Frontal cortex (tissue), 4 donors: Measurements from ENCODE around the gene SFN. TPM values are rescaled to one million over a fixed set of nuclear protein-coding genes. Genes with fewer than 3 reads are reported as not detected.
A peak's percentile ranks its signal among the peaks of the same experiment; 100 is the strongest.
"Not testable (repeated sequence)": the region's sequence is repeated elsewhere in the genome, so short reads cannot be mapped to it uniquely, and the experiment has no call there.

Source experiments
- DNase-seq, 2 donors: peaks; one replicate each; pipeline ENCODE4 v3.0.0; 2012; ENCODE audit warnings: low spot score in 2 of 2
- FAIRE-seq: peaks from 2 replicates; lab custom pipeline; 2012; peaks lifted over from hg19 to GRCh38; lab: Jason Lieb, UNC
- total RNA-seq: library from RNA; depleted of rRNA; stranded (reverse); fragments of >200 nt; gene quantifications from one replicate; pipeline ENCODE4 v1.2.3, GENCODE V29; 2014
- donor health status: control.
- donor health status: control.
- donor health status: control.

SFN gene
- total RNA-seq, 1 donor from 2014 or later = under 0.01 TPM

- DNase-seq (no peak), FAIRE-seq (no peak)
Observed at GRCh38 chr1:26861286-26861701, 1.7 kb upstream of the SFN start.

GRCh38 chr1:26861889-26862378, 1.0 kb upstream of the SFN start:
- DNase-seq (no peak), FAIRE-seq (no peak)

DNA sequence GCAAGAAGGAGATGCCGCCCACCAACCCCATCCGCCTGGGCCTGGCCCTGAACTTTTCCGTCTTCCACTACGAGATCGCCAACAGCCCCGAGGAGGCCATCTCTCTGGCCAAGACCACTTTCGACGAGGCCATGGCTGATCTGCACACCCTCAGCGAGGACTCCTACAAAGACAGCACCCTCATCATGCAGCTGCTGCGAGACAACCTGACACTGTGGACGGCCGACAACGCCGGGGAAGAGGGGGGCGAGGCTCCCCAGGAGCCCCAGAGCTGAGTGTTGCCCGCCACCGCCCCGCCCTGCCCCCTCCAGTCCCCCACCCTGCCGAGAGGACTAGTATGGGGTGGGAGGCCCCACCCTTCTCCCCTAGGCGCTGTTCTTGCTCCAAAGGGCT, 732 bp downstream of the SFN start:
- FAIRE-seq = no peak

DNA sequence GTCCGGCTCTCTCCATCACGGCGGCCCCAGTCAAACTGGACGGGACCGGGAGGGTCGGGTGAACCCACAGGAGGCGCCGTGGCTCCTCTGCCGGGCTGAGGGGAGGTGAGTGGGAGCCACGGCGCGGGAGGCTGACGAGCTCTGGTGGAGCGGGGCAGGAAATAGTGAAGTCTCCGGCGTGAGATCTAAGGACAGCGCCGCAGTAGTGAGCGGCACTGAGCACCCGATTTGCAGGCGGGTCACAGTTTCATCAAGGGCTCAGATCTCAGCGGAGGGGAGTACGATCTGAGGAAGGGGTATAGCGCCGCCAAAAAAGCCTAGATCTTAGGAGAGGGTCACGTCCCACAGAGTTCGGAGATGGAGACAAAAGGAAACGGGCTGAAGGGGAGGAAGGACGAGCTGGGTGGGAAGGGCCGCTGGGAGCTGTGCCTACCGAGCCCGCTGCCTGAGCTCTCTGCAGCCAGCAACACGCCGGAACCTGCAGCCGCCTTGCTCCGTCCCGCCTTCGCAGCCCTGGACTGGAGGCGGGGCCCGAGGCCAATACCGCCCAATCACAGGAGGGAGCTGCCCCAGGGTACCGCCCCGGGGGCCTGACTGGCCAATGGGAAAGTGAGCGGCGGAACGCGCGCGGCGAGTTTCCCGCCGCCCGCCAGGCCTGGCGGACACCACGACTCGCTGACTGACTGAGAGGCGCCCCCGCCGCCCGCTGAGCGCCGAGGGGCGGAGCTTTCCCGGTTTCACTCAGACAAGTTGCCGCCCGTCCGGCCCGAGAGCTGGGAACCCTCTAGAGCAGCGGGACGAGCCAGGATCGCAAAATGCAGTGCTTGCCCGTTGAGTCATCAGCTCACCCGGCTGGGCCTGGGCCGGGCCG, 1.9 kb downstream of the SFN start:
- DNase-seq (peak; percentile 90 to 94), FAIRE-seq (peak; percentile 8)

More for the DNA sequence above, 732 bp downstream of the SFN start:
- no peak for DNase-seq

GRCh38 chr1:26873097-26873496, 10.1 kb downstream of the SFN start:
- not testable (repeated sequence) for FAIRE-seq, DNase-seq

DNA sequence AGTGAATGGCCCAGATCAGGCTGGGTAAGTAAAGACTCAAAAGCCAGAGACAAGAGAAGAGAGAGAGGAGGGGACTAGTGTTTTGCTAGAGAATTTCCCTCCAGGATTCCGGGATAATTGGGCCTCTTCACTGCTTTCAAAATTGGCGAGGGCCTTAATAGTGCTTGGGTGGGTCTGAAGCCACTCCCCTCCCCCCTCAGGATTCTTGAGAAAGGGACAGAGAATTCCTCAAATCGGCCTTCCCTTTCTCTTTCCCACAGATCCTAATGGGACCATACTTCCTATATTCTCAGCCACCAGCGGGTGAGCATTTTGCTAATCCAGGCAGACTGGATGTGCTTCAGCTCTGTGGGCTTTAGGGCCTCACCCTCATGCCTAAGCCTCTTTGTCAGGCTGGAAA, 11.9 kb downstream of the SFN start:
- no peak for DNase-seq
- no peak for FAIRE-seq

DNA sequence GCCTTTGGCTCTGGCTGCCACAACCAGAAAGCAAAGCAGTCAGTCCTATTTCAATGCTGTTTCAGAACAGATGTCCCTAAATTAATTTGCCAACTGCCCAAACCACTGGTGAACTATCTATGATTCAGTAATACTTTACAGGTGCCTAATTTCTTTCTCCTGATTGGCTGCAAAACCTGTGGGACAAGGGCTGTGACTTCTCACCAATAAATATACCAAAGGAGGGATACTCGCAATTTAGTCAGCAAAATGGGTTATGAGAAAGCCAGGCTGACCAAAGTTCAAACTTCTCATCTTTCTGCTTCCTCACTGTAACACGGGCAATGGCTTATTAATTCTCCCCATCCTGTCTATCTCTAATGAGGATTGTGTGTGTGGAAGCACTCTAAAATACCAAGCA, 14.4 kb downstream of the SFN start:
- FAIRE-seq (no peak), DNase-seq (no peak)

- DNase-seq (no peak), FAIRE-seq (no peak)
Observed at GRCh38 chr1:26879793-26880192, 16.8 kb downstream of the SFN start.

DNA sequence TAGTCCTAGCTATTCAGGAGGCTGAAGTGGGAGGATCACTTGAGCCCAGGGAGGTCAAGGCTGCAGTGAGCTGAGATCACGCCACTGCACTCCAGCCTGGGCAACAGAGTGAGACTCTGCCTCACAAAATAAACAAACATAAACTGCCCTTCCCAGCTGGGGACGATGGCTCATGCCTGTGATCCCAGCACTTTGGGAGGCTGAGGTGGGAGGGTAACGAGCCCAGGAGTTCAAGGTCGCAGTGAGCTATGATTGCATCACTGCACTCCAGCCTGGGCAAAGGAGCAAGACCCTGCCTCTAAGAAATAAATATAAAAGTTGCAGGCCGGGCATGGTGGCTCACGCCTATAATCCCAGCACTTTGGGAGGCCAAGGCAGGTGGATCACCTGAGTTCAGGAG, 18.7 kb downstream of the SFN start:
- FAIRE-seq, DNase-seq: not testable (repeated sequence)

DNA sequence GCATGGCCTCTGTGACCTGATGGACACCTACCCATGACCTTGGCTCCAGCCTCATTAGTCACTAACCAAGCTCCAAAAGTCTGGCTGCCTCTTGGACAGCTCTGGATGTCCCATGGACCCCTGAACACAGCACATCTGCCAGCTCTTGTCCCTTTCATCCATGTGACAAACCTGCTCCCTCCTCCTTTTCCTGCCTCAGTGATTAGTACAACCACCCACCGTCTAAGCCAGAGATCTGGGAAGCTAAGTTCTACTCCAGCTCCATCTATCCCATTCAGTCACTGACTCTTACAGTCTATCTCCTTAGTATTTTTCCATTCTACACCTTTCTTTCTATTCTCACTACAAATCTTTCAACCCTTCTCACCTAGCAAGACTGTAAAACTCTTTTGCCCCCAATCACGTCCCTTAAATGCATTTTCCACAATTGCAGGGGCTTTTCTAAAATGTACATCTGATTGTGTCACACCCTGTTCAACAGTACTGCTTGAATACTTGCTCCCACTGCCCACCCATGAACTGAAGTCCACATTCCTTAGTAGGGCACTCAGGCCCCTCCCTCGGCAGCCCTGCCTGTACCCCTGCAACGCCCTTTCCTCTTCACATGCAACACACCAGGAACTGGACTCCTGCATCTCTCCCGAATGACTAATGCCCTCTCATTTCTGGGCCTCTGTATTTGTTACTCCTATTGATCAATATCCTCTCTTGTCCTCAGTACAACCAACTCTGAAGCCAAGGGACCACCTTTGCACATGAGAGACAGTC, 19.9 kb downstream of the SFN start:
- DNase-seq = no peak
- FAIRE-seq = no peak

- DNase-seq = no peak
- no peak for FAIRE-seq
Observed at GRCh38 chr1:26887125-26887524, 24.2 kb downstream of the SFN start.

GRCh38 chr1:26888231-26888630, 25.3 kb downstream of the SFN start:
- DNase-seq = no peak

GRCh38 chr1:26889551-26890466, 26.9 kb downstream of the SFN start, which contains the start of gene GPN2:
Gene GPN2 (minus strand): TSS chr1:26890283. CDS start chr1:26890096, 187 bp downstream.
- DNase-seq (peak; percentile 88 to 92), FAIRE-seq (no peak)

More at GRCh38 chr1:26888231-26888630, 25.3 kb downstream of the SFN start:
- no peak for FAIRE-seq

DNA sequence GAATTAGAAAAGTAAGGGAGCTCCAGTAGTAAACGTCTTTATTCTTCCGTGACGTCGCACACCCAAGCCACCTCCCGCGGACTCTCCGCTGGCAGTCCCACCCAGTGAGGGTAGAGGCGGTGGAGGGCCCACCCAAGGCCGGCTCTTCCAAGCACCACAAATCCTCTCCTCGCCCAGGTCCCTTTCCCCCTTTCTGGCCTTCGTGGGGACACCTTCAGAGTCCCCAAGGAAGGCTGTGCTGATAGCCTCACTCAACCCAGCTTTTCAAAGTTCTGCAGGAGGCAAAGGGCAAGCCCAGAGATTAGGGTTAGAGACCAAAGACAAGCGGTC, 27.5 kb downstream of the SFN start:
- no peak for DNase-seq
- FAIRE-seq = no peak

GRCh38 chr1:26894263-26894662, 31.3 kb downstream of the SFN start:
- FAIRE-seq (no peak), DNase-seq (no peak)

GRCh38 chr1:26897351-26897750, 34.4 kb downstream of the SFN start:
- DNase-seq (no peak), FAIRE-seq (no peak)

GRCh38 chr1:26900001-26900814, 37.3 kb downstream of the SFN start, which contains the start of gene GPATCH3:
Gene GPATCH3 (minus strand): TSS chr1:26900467. CDS start chr1:26900442, 25 bp downstream.
- peak; percentile 78 to 89 for DNase-seq
- FAIRE-seq = no peak

DNA sequence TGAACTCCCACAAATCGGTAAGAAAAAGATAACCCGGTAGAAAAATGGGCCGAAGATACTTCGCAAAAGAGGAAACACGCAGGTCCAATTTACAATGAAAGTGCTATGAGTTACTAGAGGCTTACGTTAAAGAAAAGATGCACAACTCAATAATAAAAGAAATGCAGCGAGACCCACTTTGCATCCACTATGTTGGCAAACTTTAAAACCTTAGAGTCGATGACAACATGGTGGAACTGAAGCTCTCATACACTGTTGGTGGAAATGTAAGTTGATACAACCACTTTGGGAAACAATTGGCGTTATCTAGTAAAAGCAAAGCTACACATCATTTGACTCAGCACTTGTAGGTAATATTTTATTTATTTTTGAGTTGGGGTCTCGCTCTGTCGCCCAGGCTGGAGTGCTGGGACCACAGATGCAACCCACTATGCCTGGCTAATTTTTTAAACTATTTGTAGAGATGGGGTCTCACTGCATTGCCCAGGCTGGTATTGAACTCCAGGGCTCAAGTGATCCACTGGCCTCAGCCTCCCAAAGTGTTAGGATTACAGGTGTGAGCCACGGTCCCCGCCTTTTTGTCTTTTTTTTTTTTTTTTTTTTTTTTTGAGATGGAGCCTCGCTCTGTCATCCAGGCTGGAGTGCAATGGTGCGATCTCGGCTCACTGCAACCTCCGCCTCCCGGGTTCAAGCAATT, 38.0 kb downstream of the SFN start:
- FAIRE-seq (no peak), DNase-seq (no peak)
